ENCODE results near the gene NOS1AP. TPM values are rescaled to one million over a fixed set of nuclear protein-coding genes. Genes with fewer than 3 reads are reported as not detected.

Gene NOS1AP
- total and polyA plus RNA-seq, 12 donors: 0.37 to 12.0 (median 3.1) TPM

DNA sequence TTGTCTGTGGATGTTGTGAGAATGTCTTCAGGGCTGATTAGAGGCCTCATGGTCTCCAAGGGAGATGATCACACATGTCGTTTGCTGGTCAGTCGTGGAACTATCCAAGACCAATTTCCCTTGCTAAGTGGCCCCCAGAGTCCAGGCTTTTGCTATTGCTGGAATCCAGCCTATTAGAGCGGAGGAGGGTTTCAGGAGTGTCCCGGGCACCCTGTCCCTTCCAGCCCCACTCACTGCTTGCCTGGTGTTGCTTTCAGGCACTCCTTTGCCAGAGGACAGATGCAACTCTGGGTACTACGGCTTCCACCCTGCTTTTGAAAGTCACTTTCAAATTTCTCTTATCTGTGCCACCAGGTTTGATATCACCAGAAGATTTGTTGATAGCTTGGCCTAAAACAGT is 149.1 kb downstream of the NOS1AP start:
- no peak overlapping the region for H3K27ac ChIP-seq
- DNase-seq: no peak
- no peak for TF ChIP-seq POLR2A (IDR thresholded peaks at IDR 0.05)
- TF ChIP-seq, protein P1, sequence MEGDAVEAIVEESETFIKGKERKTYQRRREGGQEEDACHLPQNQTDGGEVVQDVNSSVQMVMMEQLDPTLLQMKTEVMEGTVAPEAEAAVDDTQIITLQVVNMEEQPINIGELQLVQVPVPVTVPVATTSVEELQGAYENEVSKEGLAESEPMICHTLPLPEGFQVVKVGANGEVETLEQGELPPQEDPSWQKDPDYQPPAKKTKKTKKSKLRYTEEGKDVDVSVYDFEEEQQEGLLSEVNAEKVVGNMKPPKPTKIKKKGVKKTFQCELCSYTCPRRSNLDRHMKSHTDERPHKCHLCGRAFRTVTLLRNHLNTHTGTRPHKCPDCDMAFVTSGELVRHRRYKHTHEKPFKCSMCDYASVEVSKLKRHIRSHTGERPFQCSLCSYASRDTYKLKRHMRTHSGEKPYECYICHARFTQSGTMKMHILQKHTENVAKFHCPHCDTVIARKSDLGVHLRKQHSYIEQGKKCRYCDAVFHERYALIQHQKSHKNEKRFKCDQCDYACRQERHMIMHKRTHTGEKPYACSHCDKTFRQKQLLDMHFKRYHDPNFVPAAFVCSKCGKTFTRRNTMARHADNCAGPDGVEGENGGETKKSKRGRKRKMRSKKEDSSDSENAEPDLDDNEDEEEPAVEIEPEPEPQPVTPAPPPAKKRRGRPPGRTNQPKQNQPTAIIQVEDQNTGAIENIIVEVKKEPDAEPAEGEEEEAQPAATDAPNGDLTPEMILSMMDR (IDR thresholded peaks at IDR 0.05): no peak
- WGBS, 4 donors: 64 to 71% (median 69%) methylated on average over 4 to 5 of the region's 5 CpGs
- peaks cover 6 to 13% of the 10 kb centered on the region in 2 donors for H3K4me1 ChIP-seq (replicated peaks in 1 of 2)
- H3K36me3 ChIP-seq (replicated peaks in 1 of 2): no peaks in the 10 kb centered on the region
- H3K4me3 ChIP-seq: no peak overlapping the region
- no peaks in the 10 kb centered on the region for H3K27me3 ChIP-seq
- H3K9me3 ChIP-seq (replicated peaks in 1 of 3): no peaks in the 10 kb centered on the region
- intact Hi-C loops (cut with DNase I): no loop called here

- 90 to 98% (median 91%) methylated on average over 5 of the region's 5 CpGs for WGBS, 4 donors
- Histone ChIP-seq H3K36me3 (replicated peaks in 1 of 2) (no peaks in the 10 kb centered on the region), H3K27me3 (no peaks in the 10 kb centered on the region), H3K4me1 (replicated peaks in 1 of 2) (peaks cover 6 to 10% of the 10 kb centered on the region in 2 donors), H3K27ac (no peak overlapping the region), H3K9me3 (replicated peaks in 1 of 3) (no peaks in the 10 kb centered on the region), H3K4me3 (no peak overlapping the region)
- DNase-seq: no peak
- TF ChIP-seq, protein P1 (IDR thresholded peaks at IDR 0.05): no peak
- no peak for TF ChIP-seq POLR2A (IDR thresholded peaks at IDR 0.05)
- intact Hi-C loops (cut with DNase I): no loop called here
These were observed 149.5 kb downstream of the NOS1AP start for GRCh38 chr1:162218975-162219374.

- peaks cover 6 to 10% of the 10 kb centered on the region in 2 donors for H3K4me1 ChIP-seq (replicated peaks in 1 of 2)
- whole genome bisulfite sequencing, 4 donors: 76 to 90% (median 84%) methylated on average over 1 of the region's 1 CpG
- intact Hi-C loops (cut with DNase I): no loop called here
- TF ChIP-seq POLR2A (IDR thresholded peaks at IDR 0.05): no peak
- TF ChIP-seq, protein P1 (IDR thresholded peaks at IDR 0.05): no peak
- no peaks in the 10 kb centered on the region for H3K9me3 ChIP-seq (replicated peaks in 1 of 3)
- H3K4me3 ChIP-seq: no peak overlapping the region
- H3K27ac ChIP-seq: no peak overlapping the region
- no peaks in the 10 kb centered on the region for H3K36me3 ChIP-seq (replicated peaks in 1 of 2)
- no peaks in the 10 kb centered on the region for H3K27me3 ChIP-seq
- DNase-seq: no peak
These were observed 150.0 kb downstream of the NOS1AP start for GRCh38 chr1:162219461-162219860.

DNA sequence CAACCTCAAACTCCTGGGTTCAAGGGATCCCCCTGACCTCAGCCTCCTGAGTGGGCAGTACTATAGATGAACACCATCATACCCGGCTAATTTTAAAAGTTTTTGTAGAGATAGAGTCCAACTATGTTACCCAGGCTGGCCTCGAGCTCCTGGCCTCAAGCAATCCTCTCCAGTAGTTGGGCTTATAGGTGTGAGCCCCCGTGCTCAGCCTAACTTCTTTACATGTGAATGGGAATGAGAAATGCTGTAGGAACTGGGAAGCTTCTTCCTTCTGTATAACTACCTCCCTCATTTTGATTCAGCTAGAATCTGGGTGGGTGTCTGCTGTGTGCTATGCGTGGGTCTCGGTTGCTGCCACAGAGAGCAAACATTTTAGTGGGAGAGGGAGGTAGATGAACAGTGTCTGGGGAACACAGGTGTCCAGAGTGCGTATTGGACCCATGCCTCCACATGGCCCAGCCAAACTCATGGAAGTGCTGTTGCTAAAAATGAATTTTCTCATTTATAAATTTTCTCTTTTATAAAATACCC is 150.6 kb downstream of the NOS1AP start:
- no peak overlapping the region for H3K27ac ChIP-seq
- 88 to 95% (median 92%) methylated on average over 6 of the region's 6 CpGs for WGBS, 4 donors
- no peak for DNase-seq
- TF ChIP-seq POLR2A (IDR thresholded peaks at IDR 0.05): no peak
- TF ChIP-seq, protein P1 (IDR thresholded peaks at IDR 0.05): no peak
- H3K36me3 ChIP-seq (replicated peaks in 1 of 2): no peaks in the 10 kb centered on the region
- H3K9me3 ChIP-seq (replicated peaks in 1 of 3): no peaks in the 10 kb centered on the region
- H3K4me1 ChIP-seq (replicated peaks in 1 of 2): peaks cover 6 to 10% of the 10 kb centered on the region in 2 donors
- intact Hi-C loops (cut with DNase I): no loop called here
- H3K4me3 ChIP-seq: no peak overlapping the region
- no peaks in the 10 kb centered on the region for H3K27me3 ChIP-seq
